Measurements from ENCODE around the gene RRAS2.

- TF ChIP-seq CTCF (IDR thresholded peaks at IDR 0.05) = no peak
- TF ChIP-seq POLR2A (IDR thresholded peaks at IDR 0.05) = no peak
Measured at GRCh38 chr11:14346303-14346955, 12.6 kb downstream of the RRAS2 start.
